PC-9 (cell line): ENCODE data around the gene PUDP. TPM values are rescaled to one million over a fixed set of nuclear protein-coding genes. Genes with fewer than 3 reads are reported as not detected.

ENCODE experiments used
- BruUV-seq: library from RNA; stranded (reverse); fragments of 400-500 nt; replicated peaks from 2 replicates; lab custom pipeline; 2021; lab: Mats Ljungman, UMichigan
- CTCF ChIA-PET: fragments of 300-600 bp; sonication (Branson Sonifier 250); formaldehyde crosslinking; loops from one replicate; lab custom pipeline; 2022; ENCODE audit warnings: antibody characterized with exemption; lab: Charles Lee
- POLR2A ChIA-PET: fragments of 300-600 bp; sonication (Branson Sonifier 250); formaldehyde crosslinking; loops from one replicate; lab custom pipeline; 2022; ENCODE audit warnings: antibody characterized with exemption; ENCODE audit not compliant: unreplicated experiment; lab: Charles Lee
- DNase-seq, 2 experiments: peaks; one replicate each; pipeline versions ENCODE4 v3.0.0 to v3.0.0-alpha.2; 2015 to 2022; ENCODE audit warnings: mixed read lengths in 1 of 2
- H2AFZ ChIP-seq: fragments of 200-600 bp; sonication (generic); 2 replicates; pipeline ENCODE4 v1.8.1; 2017; ENCODE audit warnings: antibody characterized with exemption
- H3F3A ChIP-seq: fragments of 200-600 bp; sonication (generic); 2 replicates; pipeline ENCODE4 v1.8.1; 2017; ENCODE audit warnings: antibody characterized with exemption, mild to moderate bottlenecking, low read depth; ENCODE audit not compliant: insufficient read depth
- H3K27ac ChIP-seq: fragments of 200-600 bp; sonication (generic); 2 replicates; pipeline ENCODE4 v1.6.1; 2016; ENCODE audit warnings: mixed run types
- H3K27me3 ChIP-seq: fragments of 200-600 bp; sonication (generic); 2 replicates; pipeline ENCODE4 v1.6.1; 2016; ENCODE audit warnings: low read depth, mixed run types; ENCODE audit not compliant: insufficient read depth
- H3K36me3 ChIP-seq: fragments of 200-600 bp; sonication (generic); 2 replicates; pipeline ENCODE4 v1.6.1; 2016; ENCODE audit warnings: low read depth, mixed run types
- H3K4me1 ChIP-seq: fragments of 200-600 bp; sonication (generic); replicated peaks from 2 replicates; pipeline ENCODE4 v1.6.1; 2016; ENCODE audit warnings: mixed run types; ENCODE audit not compliant: insufficient read depth
- H3K4me2 ChIP-seq: fragments of 200-600 bp; sonication (generic); 2 replicates; pipeline ENCODE4 v1.6.1; 2017; ENCODE audit warnings: mixed run types
- H3K4me3 ChIP-seq: fragments of 200-600 bp; sonication (generic); 2 replicates; pipeline ENCODE4 v1.6.1; 2016; ENCODE audit warnings: mixed run types
- H3K79me2 ChIP-seq: fragments of 200-600 bp; sonication (generic); 2 replicates; pipeline ENCODE4 v1.6.1; 2017; ENCODE audit warnings: low read depth, mixed run types
- H3K9me2 ChIP-seq: fragments of 200-600 bp; sonication (generic); 2 replicates; pipeline ENCODE4 v1.8.1; 2017; ENCODE audit warnings: mild to moderate bottlenecking; ENCODE audit not compliant: insufficient read depth
- H3K9me3 ChIP-seq: fragments of 200-600 bp; sonication (generic); 2 replicates; pipeline ENCODE4 v1.8.1; 2016; ENCODE audit warnings: low read depth; ENCODE audit not compliant: insufficient read depth
- H4K20me1 ChIP-seq: fragments of 200-600 bp; sonication (generic); 2 replicates; pipeline ENCODE4 v1.8.1; 2017; ENCODE audit not compliant: insufficient read depth
- CTCF ChIP-seq: fragments of 200-600 bp; sonication (generic); conservative IDR thresholded peaks from 2 replicates; pipeline ENCODE4 v1.6.1; 2017; ENCODE audit warnings: mixed run types, antibody characterized with exemption, mild to moderate bottlenecking, moderate library complexity
- EZH2 ChIP-seq: fragments of 200-600 bp; sonication (generic); IDR thresholded peaks from 2 replicates; pipeline ENCODE4 v1.8.0; 2017; ENCODE audit warnings: antibody characterized with exemption, low read depth
- intact Hi-C: fragments of 100-400 bp; cut with micrococcal nuclease; formaldehyde crosslinking; loops from one replicate; pipeline ENCODE4 v1.10.0; 2022; ENCODE audit not compliant: unreplicated experiment
- total RNA-seq: library from RNA; stranded (reverse); gene quantifications from 2 replicates; pipeline ENCODE4 v1.2.3, GENCODE V29; 2021

Gene PUDP
- total RNA-seq, 1 experiment from 2014 or later: 24.9 TPM

- TF ChIP-seq CTCF (no peak), EZH2 (no peak)
- H3K9me2 ChIP-seq: no peaks in the 10 kb centered on the region
- H3K4me1 ChIP-seq: peaks cover 48% of the 10 kb centered on the region
- no peak overlapping the region for H2AFZ ChIP-seq
- H3K27ac ChIP-seq: no peak overlapping the region
- intact Hi-C loops: no loop called here
- H4K20me1 ChIP-seq: no peaks in the 10 kb centered on the region
- no peaks in the 10 kb centered on the region; the same call in 1 of the 2 replicates for H3K36me3 ChIP-seq
- no peaks in the 10 kb centered on the region for H3K27me3 ChIP-seq
- no peak overlapping the region for H3K4me2 ChIP-seq
- no peak overlapping the region for H3K4me3 ChIP-seq
- POLR2A ChIA-PET: no interaction called here
- no peak for DNase-seq
- CTCF ChIA-PET: no interaction called here
- no peaks in the 10 kb centered on the region; the same call in 1 of the 2 replicates for H3K9me3 ChIP-seq
- H3K79me2 ChIP-seq: peaks cover 66% of the 10 kb centered on the region
- H3F3A ChIP-seq: peaks cover 32% of the 10 kb centered on the region
- no TSS peak for BruUV-seq
Observed at GRCh38 chrX:7116081-7116480, 31.9 kb downstream of the PUDP start.

- Histone ChIP-seq H3K9me2 (no peaks in the 10 kb centered on the region), H4K20me1 (no peaks in the 10 kb centered on the region), H3K4me3 (no peak overlapping the region), H2AFZ (no peak overlapping the region), H3K9me3 (no peaks in the 10 kb centered on the region; the same call in 1 of the 2 replicates), H3K36me3 (no peaks in the 10 kb centered on the region; the same call in 1 of the 2 replicates), H3K27me3 (no peaks in the 10 kb centered on the region), H3K4me2 (no peak overlapping the region), H3K79me2 (peaks cover 65% of the 10 kb centered on the region), H3F3A (peaks cover 28% of the 10 kb centered on the region), H3K27ac (no peak overlapping the region), H3K4me1 (peaks cover 48% of the 10 kb centered on the region)
- TF ChIP-seq EZH2 (no peak), CTCF (no peak)
- ChIA-PET CTCF (no interaction called here), POLR2A (no interaction called here)
- no TSS peak for BruUV-seq
- no peak for DNase-seq
- intact Hi-C loops: no loop called here
Observed at GRCh38 chrX:7115557-7115956, 32.4 kb downstream of the PUDP start.

- H3K9me3 ChIP-seq: no peaks in the 10 kb centered on the region; the same call in 1 of the 2 replicates
- H3K4me3 ChIP-seq: no peak overlapping the region
- H3K27ac ChIP-seq: no peak overlapping the region
- no peak overlapping the region for H2AFZ ChIP-seq
- peaks cover 3% of the 10 kb centered on the region; the same call in 1 of the 2 replicates for H3F3A ChIP-seq
- H4K20me1 ChIP-seq: no peaks in the 10 kb centered on the region
- H3K79me2 ChIP-seq: peaks cover 47% of the 10 kb centered on the region
- H3K9me2 ChIP-seq: no peaks in the 10 kb centered on the region
- no peaks in the 10 kb centered on the region for H3K27me3 ChIP-seq
- TF ChIP-seq CTCF (no peak), EZH2 (no peak)
- H3K4me1 ChIP-seq: peaks cover 28% of the 10 kb centered on the region
- no peak for DNase-seq
- H3K36me3 ChIP-seq: no peaks in the 10 kb centered on the region
- no peak overlapping the region for H3K4me2 ChIP-seq
- no TSS peak for BruUV-seq
- intact Hi-C loops: no loop called here
- ChIA-PET POLR2A (no interaction called here), CTCF (no interaction called here)
Observed at GRCh38 chrX:7112071-7112470, 35.9 kb downstream of the PUDP start.
